Activated naive CD4-positive, alpha-beta T cell treated with anti-CD3 and anti-CD28 coated beads, Interleukin-2, amount 50 U/mL, for 24 hours (primary cell): ENCODE results near the gene SMIM35.
"Not testable (repeated sequence)": the region's sequence is repeated elsewhere in the genome, so short reads cannot be mapped to it uniquely, and the experiment has no call there.

Experiments
- H3K27ac Mint-ChIP-seq: one replicate; pipeline ENCODE4 v1.8.0; 2021; ENCODE audit warnings: mild to moderate bottlenecking, mixed read lengths
- H3K27me3 Mint-ChIP-seq: one replicate; pipeline ENCODE4 v1.8.0; 2021; ENCODE audit warnings: mixed read lengths
- H3K36me3 Mint-ChIP-seq: one replicate; pipeline ENCODE4 v1.8.0; 2021; ENCODE audit warnings: mixed read lengths
- H3K4me1 Mint-ChIP-seq: one replicate; pipeline ENCODE4 v1.8.0; 2021; ENCODE audit warnings: mixed read lengths
- H3K4me3 Mint-ChIP-seq: one replicate; pipeline ENCODE4 v1.8.0; 2021; ENCODE audit warnings: mild to moderate bottlenecking, mixed read lengths
- H3K9me3 Mint-ChIP-seq: one replicate; pipeline ENCODE4 v1.8.0; 2021; ENCODE audit warnings: mixed read lengths

The SMIM35 gene

GRCh38 chr11:117985953-117986887 lies 100.5 kb downstream of the SMIM35 start, which contains the start of gene IL10RA:
Gene IL10RA (plus strand): TSS chr11:117986394. CDS start chr11:117986468, 74 bp downstream.
- Mint-ChIP-seq H3K27ac (peak within 1 kb of the TSS; percentile 90), H3K36me3 (peaks cover 14% of the 10 kb centered on the region), H3K27me3 (no peaks in the 10 kb centered on the region), H3K4me3 (peak within 1 kb of the TSS; percentile 88), H3K9me3 (no peaks in the 10 kb centered on the region), H3K4me1 (peaks cover 82% of the 10 kb centered on the region)

GRCh38 chr11:117984476-117984875 lies 102.3 kb downstream of the SMIM35 start:
- Mint-ChIP-seq H3K9me3 (no peaks in the 10 kb centered on the region), H3K27ac (peak overlapping the region; percentile 60), H3K4me3 (peak overlapping the region; percentile 88), H3K4me1 (peaks cover 78% of the 10 kb centered on the region), H3K36me3 (peaks cover 11% of the 10 kb centered on the region), H3K27me3 (no peaks in the 10 kb centered on the region)

DNA sequence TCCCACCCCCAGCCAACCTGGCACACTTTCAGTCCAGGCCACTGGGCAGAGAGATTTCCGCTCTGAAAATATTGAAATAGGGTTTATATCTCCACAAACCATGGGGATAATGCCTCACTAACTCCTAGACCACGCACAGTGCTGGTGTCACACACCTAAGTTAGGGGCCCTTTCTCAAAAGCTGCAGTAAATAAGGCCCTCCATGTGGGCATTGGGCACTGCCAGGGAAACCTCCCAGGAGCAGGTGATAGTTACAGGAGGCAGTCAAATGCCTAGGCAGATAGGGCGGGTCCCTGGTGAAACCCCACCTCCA lies 103.6 kb downstream of the SMIM35 start:
- Mint-ChIP-seq H3K27me3 (no peaks in the 10 kb centered on the region), H3K4me1 (peaks cover 72% of the 10 kb centered on the region), H3K4me3 (no peak overlapping the region), H3K27ac (no peak overlapping the region), H3K9me3 (no peaks in the 10 kb centered on the region), H3K36me3 (peaks cover 6% of the 10 kb centered on the region)

DNA sequence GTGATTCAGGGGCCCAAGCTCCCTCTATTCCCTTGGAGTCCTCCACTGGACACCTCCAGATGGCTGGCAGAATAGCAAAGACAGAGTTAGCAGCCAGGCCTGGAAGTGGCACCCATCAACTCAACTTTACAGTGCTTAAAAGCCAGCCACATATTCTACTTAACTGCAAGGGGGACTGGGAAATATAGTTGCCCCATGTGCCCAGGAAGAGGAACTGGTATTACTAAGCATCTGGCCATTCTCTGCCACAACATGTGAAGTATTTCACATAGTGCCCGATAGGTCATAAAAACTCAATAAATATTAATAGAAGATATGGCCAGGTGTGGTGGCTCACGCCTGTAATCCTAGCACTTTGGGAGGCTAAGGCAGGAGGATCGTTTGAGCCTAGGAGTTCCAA lies 106.0 kb downstream of the SMIM35 start:
- H3K27me3 Mint-ChIP-seq: no peaks in the 10 kb centered on the region
- no peaks in the 10 kb centered on the region for H3K9me3 Mint-ChIP-seq
- H3K4me3 Mint-ChIP-seq: no peak overlapping the region
- peaks cover 74% of the 10 kb centered on the region for H3K4me1 Mint-ChIP-seq
- H3K36me3 Mint-ChIP-seq: peaks cover 1% of the 10 kb centered on the region
- H3K27ac Mint-ChIP-seq: no peak overlapping the region

- Mint-ChIP-seq H3K4me3 (no peak overlapping the region), H3K9me3 (no peaks in the 10 kb centered on the region), H3K36me3 (peaks cover 1% of the 10 kb centered on the region), H3K4me1 (peaks cover 76% of the 10 kb centered on the region), H3K27me3 (no peaks in the 10 kb centered on the region), H3K27ac (peak overlapping the region; percentile 38)
These were observed 106.5 kb downstream of the SMIM35 start for GRCh38 chr11:117980280-117980679.

- no peaks in the 10 kb centered on the region for H3K27me3 Mint-ChIP-seq
- H3K9me3 Mint-ChIP-seq: no peaks in the 10 kb centered on the region
- H3K27ac Mint-ChIP-seq: peak overlapping the region; percentile 65
- peaks cover 1% of the 10 kb centered on the region for H3K36me3 Mint-ChIP-seq
- H3K4me3 Mint-ChIP-seq: no peak overlapping the region
- H3K4me1 Mint-ChIP-seq: peaks cover 73% of the 10 kb centered on the region
These were observed 107.1 kb downstream of the SMIM35 start for GRCh38 chr11:117979481-117980211.

DNA sequence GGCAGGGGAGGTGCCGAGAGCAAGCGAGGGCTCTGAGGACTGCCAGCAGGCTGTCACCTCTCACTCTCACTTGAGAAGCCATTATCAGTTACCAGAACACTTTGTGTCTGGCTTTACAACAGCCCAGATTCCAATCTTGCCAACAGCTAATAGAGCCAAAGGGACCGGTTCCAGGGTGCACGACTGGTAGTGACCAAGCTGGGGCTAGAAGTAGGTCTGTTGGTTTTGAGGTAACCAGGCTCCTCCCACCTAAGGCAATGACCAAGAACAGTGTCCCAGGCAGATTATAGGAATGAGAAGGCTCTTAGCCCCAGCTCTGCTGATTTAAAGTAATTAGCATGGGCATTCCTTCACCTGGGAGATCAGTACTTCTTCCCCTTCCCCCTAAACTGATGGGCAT lies 107.8 kb downstream of the SMIM35 start:
- no peaks in the 10 kb centered on the region for H3K9me3 Mint-ChIP-seq
- no peaks in the 10 kb centered on the region for H3K27me3 Mint-ChIP-seq
- peaks cover 1% of the 10 kb centered on the region for H3K36me3 Mint-ChIP-seq
- no peak overlapping the region for H3K27ac Mint-ChIP-seq
- H3K4me3 Mint-ChIP-seq: no peak overlapping the region
- H3K4me1 Mint-ChIP-seq: peaks cover 74% of the 10 kb centered on the region

- not testable (repeated sequence) for H3K27me3 Mint-ChIP-seq, H3K9me3 Mint-ChIP-seq, H3K36me3 Mint-ChIP-seq, H3K27ac Mint-ChIP-seq
- peaks cover 72% of the 10 kb centered on the region for H3K4me1 Mint-ChIP-seq
- H3K4me3 Mint-ChIP-seq: peak overlapping the region; percentile 77
These were observed 108.4 kb downstream of the SMIM35 start for GRCh38 chr11:117978291-117978910.

DNA sequence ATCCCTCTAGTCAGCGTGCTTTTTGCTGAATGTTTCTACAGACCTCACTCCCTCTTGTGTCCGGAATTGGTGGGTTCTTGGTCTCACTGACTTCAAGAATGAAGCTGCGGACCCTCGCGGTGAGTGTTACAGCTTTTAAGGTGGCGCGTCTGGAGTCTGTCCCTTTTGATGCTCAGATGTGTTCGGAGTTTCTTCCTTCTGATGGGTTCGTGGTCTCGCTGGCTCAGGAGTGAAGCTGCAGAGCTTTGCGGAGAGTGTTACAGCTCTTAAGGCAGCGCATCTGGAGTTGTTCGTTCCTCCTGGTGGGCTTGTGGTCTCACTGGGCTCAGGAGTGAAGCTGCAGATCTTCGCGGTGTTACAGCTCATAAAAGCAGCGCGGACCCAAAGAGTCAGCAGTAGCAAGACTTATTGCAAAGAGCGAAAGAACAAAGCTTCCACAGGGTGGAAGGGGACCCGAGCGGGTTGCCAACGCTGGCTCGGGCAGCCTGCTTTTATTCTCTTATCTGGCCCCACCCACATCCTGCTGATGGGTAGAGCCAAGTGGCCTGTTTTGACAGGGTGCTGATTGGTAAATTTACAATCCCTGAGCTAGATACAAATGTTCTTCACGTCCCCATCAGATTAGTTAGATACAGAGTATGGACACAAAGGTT lies 109.0 kb downstream of the SMIM35 start:
- peaks cover 72% of the 10 kb centered on the region for H3K4me1 Mint-ChIP-seq
- H3K4me3 Mint-ChIP-seq: peak overlapping the region; percentile 77

GRCh38 chr11:117977029-117977428 lies 109.7 kb downstream of the SMIM35 start:
- Mint-ChIP-seq H3K27ac (no peak overlapping the region), H3K27me3 (no peaks in the 10 kb centered on the region), H3K4me1 (peaks cover 77% of the 10 kb centered on the region), H3K36me3 (peaks cover 1% of the 10 kb centered on the region), H3K4me3 (peak overlapping the region; percentile 77), H3K9me3 (no peaks in the 10 kb centered on the region)

More for the DNA sequence above, 109.0 kb downstream of the SMIM35 start:
- H3K27ac Mint-ChIP-seq: peak overlapping the region; percentile 25
- not testable (repeated sequence) for H3K36me3 Mint-ChIP-seq, H3K9me3 Mint-ChIP-seq, H3K27me3 Mint-ChIP-seq

- no peaks in the 10 kb centered on the region for H3K27me3 Mint-ChIP-seq
- H3K4me1 Mint-ChIP-seq: peaks cover 76% of the 10 kb centered on the region
- no peak overlapping the region for H3K27ac Mint-ChIP-seq
- H3K36me3 Mint-ChIP-seq: peaks cover 1% of the 10 kb centered on the region
- no peak overlapping the region for H3K4me3 Mint-ChIP-seq
- no peaks in the 10 kb centered on the region for H3K9me3 Mint-ChIP-seq
These were observed 110.3 kb downstream of the SMIM35 start for GRCh38 chr11:117976445-117976844.

GRCh38 chr11:117973503-117973860 lies 113.3 kb downstream of the SMIM35 start:
- Mint-ChIP-seq H3K9me3 (no peaks in the 10 kb centered on the region), H3K36me3 (no peaks in the 10 kb centered on the region), H3K27me3 (no peaks in the 10 kb centered on the region), H3K4me3 (no peak overlapping the region), H3K27ac (no peak overlapping the region), H3K4me1 (peaks cover 86% of the 10 kb centered on the region)

DNA sequence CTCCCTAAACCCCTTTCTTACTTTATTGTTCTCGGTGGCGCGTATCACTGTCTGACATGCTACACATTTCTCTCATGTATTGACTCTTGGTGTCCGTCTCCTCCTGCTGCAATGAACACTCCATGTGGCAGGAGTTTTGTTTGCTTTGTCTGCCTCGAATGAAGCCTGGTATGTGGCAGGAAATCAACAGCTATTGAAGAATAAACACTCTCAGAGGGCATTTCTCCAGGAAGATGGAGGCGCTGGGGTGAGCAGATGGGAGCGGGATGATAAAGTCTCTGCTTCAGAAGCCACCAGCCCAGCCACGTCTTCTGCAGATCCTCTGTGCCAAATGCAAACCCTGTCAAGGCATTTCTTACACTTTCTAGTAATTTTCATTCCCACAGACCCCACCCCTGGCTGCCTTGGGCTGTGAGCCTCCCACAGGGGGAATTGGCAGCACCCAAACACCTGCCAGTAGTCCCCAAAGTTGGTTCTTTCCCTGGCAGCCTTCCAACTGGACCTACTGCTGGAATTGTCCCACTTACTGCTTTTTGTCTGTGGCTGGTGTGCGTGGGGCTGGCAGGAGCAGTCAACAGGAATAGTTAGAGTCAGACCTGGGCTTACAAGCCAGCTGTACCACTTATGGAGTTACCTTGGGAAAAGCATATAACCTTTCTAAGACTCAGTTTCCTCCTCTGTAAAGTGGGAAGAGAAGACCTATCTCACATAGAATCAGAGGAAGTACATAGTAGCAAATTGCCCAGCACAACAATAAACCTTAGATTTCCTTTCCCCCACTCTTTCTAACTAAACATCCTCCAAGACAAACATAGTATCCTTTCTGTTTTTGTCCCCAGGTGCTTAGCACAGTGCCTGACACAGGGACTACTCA lies 113.9 kb downstream of the SMIM35 start:
- peaks cover 84% of the 10 kb centered on the region for H3K4me1 Mint-ChIP-seq
- no peaks in the 10 kb centered on the region for H3K27me3 Mint-ChIP-seq
- H3K9me3 Mint-ChIP-seq: no peaks in the 10 kb centered on the region
- H3K36me3 Mint-ChIP-seq: no peaks in the 10 kb centered on the region
- H3K4me3 Mint-ChIP-seq: no peak overlapping the region
- H3K27ac Mint-ChIP-seq: no peak overlapping the region

- Mint-ChIP-seq H3K27me3 (no peaks in the 10 kb centered on the region), H3K27ac (no peak overlapping the region), H3K36me3 (no peaks in the 10 kb centered on the region), H3K9me3 (no peaks in the 10 kb centered on the region), H3K4me3 (no peak overlapping the region), H3K4me1 (peaks cover 76% of the 10 kb centered on the region)
These were observed 114.7 kb downstream of the SMIM35 start for GRCh38 chr11:117972044-117972443.
